GM12891 (cell line): ENCODE results near the gene TUBA3E.
"Not testable (repeated sequence)": the region's sequence is repeated elsewhere in the genome, so short reads cannot be mapped to it uniquely, and the experiment has no call there.

Experiments
- POLR2A ChIP-seq: IDR thresholded peaks from 2 replicates; pipeline ENCODE4 v1.6.1; 2011; ENCODE audit warnings: low read depth, low read length, control low read depth
- POLR2AphosphoS5 ChIP-seq: IDR thresholded peaks from 2 replicates; pipeline ENCODE4 v1.6.1; 2011; ENCODE audit warnings: low read depth, low read length, control low read depth
- POU2F2 ChIP-seq: IDR thresholded peaks from 2 replicates; pipeline ENCODE4 v1.6.1; 2011; ENCODE audit warnings: low read depth, mild to moderate bottlenecking, control low read depth, low read length, moderate library complexity
- SPI1 ChIP-seq: IDR thresholded peaks from 2 replicates; pipeline ENCODE4 v1.6.1; 2011; ENCODE audit warnings: low read depth, low read length, control low read depth
- TAF1 ChIP-seq: IDR thresholded peaks from 2 replicates; pipeline ENCODE4 v1.6.1; 2011; ENCODE audit warnings: low read depth, low read length, control low read depth

- TF ChIP-seq POLR2A, POU2F2, POLR2AphosphoS5, SPI1, TAF1: not testable (repeated sequence)
These were observed 6.9 kb downstream of the TUBA3E start for GRCh38 chr2:130191319-130191718.
